Sigmoid colon (tissue), 4 donors: Measurements from ENCODE around the gene EFEMP2.

Source experiments
- POLR2A ChIP-seq, 2 donors: fragments of 450-650 bp; IDR thresholded peaks; one replicate each; pipeline ENCODE4 v1.6.1; 2016; ENCODE audit warnings: antibody characterized with exemption in 2 of 2, mild to moderate bottlenecking in 2 of 2, moderate library complexity in 2 of 2
- POLR2AphosphoS5 ChIP-seq, 4 donors: sonication (generic); formaldehyde crosslinking; IDR thresholded peaks; one replicate each; pipeline ENCODE4 v1.6.1; 2017; ENCODE audit warnings: antibody characterized with exemption in 4 of 4
- TF ChIP-seq, protein P1 (sequence below), 4 experiments: fragments of 450-650 bp in 3 of 4; fragments of 200-600 bp in 1 of 4; IDR thresholded peaks; one replicate each; pipeline ENCODE4 v1.5.1; 2016 to 2019; ENCODE audit warnings: antibody characterized with exemption in 4 of 4, mild to moderate bottlenecking in 3 of 4, moderate library complexity in 2 of 4

- TF ChIP-seq POLR2AphosphoS5 (IDR thresholded peaks at IDR 0.05) (no peak), POLR2A (IDR thresholded peaks at IDR 0.05) (no peak)
- TF ChIP-seq, protein P1, sequence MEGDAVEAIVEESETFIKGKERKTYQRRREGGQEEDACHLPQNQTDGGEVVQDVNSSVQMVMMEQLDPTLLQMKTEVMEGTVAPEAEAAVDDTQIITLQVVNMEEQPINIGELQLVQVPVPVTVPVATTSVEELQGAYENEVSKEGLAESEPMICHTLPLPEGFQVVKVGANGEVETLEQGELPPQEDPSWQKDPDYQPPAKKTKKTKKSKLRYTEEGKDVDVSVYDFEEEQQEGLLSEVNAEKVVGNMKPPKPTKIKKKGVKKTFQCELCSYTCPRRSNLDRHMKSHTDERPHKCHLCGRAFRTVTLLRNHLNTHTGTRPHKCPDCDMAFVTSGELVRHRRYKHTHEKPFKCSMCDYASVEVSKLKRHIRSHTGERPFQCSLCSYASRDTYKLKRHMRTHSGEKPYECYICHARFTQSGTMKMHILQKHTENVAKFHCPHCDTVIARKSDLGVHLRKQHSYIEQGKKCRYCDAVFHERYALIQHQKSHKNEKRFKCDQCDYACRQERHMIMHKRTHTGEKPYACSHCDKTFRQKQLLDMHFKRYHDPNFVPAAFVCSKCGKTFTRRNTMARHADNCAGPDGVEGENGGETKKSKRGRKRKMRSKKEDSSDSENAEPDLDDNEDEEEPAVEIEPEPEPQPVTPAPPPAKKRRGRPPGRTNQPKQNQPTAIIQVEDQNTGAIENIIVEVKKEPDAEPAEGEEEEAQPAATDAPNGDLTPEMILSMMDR (IDR thresholded peaks at IDR 0.05) = no peak
Measured at GRCh38 chr11:65853246-65853979, 19.2 kb downstream of the EFEMP2 start.
